Measurements from ENCODE around the gene ANGPT4. TPM values are rescaled to one million over a fixed set of nuclear protein-coding genes. Genes with fewer than 3 reads are reported as not detected.

The ANGPT4 gene
- total RNA-seq, 1 experiment from 2014 or later: not detected

DNA sequence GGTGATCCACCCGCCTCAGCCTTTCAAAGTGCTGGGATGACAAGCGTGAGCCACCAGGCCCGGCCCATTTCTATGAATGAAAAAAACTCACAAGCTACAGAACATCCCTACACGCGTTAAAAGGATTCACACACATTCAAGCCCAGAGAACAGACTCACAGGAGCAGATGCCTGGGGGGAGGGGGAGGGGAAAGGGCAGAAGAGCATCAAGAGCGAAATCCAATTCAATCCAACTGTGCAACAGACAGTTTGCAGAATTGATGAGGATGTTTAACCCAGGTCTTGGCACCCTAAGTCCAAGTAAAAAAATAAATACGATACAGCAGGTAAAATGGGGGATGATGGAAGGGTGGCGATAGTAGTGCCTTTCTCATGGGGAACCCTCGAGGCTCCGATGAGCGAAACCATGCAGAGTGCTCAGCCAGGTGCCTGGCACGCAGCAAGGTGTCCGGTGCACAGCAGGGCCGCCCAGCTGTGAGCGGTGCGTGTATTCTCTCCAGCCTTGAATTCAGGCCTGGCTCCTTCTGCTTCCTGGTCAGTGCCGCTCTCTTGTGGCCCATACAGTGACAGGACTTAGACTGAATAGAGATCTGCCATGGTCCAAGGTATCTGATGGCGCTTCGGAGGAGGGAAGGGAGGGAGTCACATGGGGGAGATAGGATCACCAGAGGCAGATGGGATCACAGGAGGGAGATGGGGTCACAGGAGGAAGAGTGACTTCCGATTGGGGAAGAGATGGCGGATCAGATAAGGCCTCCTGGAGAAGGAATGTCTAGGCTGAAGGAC, 35.4 kb upstream of the ANGPT4 start:
- no peaks in the 10 kb centered on the region; the same call in 1 of the 2 replicates for H3K27me3 ChIP-seq
- no peak overlapping the region for H3K4me3 ChIP-seq
- H3K9me3 ChIP-seq (replicated peaks): no peaks in the 10 kb centered on the region
- H3K36me3 ChIP-seq: no peaks in the 10 kb centered on the region
- no peak overlapping the region for H3K27ac ChIP-seq
- no peaks in the 10 kb centered on the region for H3K4me1 ChIP-seq
- DNase-seq: no peak

DNA sequence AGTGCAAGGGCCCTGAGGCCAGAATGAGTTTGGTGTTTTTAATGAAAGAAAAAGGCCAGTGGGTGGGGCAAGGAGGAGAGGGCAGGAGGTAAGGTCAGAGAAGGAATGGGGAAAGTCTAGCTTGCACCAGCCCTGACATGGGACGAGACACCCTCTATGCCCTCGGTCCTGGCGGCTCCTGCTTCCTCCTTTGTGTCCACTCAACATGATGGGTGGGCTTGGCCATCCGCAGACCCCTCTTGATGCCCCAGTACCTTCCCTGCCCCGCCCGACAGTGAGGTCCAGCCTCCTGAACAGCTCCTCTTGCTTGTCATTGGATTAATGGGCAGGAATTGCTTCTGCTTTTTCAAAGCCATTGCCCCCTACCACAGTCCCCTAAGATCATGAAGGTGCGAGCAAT, 33.6 kb upstream of the ANGPT4 start:
- Histone ChIP-seq H3K27me3 (no peaks in the 10 kb centered on the region; the same call in 1 of the 2 replicates), H3K27ac (no peak overlapping the region), H3K4me3 (no peak overlapping the region), H3K9me3 (replicated peaks) (no peaks in the 10 kb centered on the region), H3K4me1 (no peaks in the 10 kb centered on the region), H3K36me3 (no peaks in the 10 kb centered on the region)
- no peak for DNase-seq

DNA sequence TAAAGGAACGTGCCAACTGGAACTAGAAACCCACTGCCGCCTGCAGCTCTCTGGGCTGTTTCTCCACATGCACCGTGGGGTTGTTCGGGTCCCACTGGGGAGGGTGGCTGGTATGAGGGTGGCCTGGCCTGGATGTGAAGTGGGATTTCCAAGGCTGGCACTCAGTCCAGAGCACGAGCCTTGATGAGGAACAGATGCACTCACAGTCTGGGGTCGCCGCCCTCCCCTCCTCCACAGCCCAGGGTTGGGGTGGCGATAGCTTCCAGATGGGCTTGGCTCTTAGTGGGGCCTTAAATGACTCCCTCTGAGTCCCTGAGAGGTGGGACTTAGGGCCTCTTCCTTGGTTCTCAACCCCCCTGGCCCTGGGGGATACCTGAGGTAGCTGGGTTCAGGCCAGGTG, 30.7 kb upstream of the ANGPT4 start:
- Histone ChIP-seq H3K4me3 (no peak overlapping the region), H3K36me3 (no peaks in the 10 kb centered on the region), H3K9me3 (replicated peaks) (no peaks in the 10 kb centered on the region), H3K27ac (no peak overlapping the region), H3K4me1 (no peaks in the 10 kb centered on the region), H3K27me3 (no peaks in the 10 kb centered on the region; the same call in 1 of the 2 replicates)
- no peak for DNase-seq

DNA sequence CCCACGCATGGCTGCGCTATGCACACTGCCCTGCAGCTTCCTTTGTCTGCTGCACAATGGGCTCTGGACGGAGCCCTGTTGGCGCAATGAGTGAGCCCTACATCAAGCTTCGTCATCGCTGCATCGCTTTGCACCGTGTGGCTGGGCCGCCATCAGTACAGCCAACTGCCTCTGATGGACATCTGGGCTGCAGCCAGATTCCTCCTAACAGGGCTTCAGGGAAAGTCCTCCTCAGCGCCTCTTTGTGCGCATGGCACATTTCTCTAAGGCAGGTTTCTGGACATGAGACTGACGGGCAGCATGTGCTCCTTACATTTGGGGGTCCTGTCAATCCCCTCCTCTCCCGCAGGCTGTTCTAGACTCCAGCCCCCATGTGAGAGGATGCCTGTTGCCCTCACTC, 29.7 kb upstream of the ANGPT4 start:
- Histone ChIP-seq H3K27ac (no peak overlapping the region), H3K36me3 (no peaks in the 10 kb centered on the region), H3K4me1 (no peaks in the 10 kb centered on the region), H3K9me3 (replicated peaks) (no peaks in the 10 kb centered on the region), H3K27me3 (no peaks in the 10 kb centered on the region; the same call in 1 of the 2 replicates), H3K4me3 (no peak overlapping the region)
- no peak for DNase-seq

DNA sequence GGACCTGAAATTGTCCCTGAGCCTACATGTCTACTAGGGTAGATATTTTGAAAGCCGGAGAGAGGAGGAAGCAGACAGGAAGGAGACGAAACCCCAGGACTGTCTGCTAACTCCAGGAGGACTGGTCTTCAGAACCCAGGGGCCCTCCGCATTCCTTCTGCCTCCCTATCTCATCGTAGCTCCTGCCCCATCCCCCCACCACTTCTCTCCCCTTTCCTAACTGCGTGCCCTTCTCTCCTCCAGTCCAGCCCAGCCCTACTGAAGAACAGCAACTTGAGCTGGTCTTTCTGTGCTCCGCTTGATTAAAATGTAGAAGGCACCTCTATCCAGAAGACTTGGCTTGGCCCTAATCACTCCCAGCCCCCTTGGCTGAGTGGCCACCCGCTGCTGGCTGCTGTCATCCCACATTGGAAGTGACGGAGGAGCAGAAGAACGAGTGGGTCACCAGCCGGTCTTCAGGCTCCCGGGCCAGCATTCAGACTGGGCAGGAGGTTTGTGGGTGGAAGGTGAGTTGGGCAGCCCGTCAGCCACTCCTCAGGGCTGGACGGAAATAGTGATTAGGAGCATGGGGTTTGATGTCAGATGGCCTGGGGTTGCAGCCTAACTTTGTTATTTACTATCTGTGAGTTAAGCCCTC, 28.8 kb upstream of the ANGPT4 start:
- Histone ChIP-seq H3K27ac (no peak overlapping the region), H3K36me3 (no peaks in the 10 kb centered on the region), H3K4me3 (no peak overlapping the region), H3K9me3 (replicated peaks) (no peaks in the 10 kb centered on the region), H3K4me1 (no peaks in the 10 kb centered on the region), H3K27me3 (no peaks in the 10 kb centered on the region; the same call in 1 of the 2 replicates)
- no peak for DNase-seq

DNA sequence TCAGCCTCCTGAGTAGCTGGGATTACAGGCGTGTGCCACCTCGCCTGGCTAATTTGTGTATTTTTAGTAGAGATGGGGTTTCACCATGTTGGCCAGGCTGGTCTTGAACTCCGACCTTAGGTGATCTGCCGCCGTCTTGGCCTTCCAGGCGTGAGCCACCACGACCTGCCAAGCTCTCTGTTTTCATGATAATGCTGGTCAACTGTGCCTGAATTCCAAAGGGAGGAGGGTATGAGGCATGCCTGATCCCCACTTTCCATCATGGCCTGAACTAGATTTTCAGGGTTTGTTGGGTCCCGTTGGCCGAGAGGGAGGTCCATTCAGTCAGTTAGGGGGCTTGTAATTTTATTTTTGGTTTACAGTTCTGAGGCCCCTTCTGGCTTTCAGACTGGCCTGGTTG, 28.0 kb upstream of the ANGPT4 start:
- no peak overlapping the region for H3K4me3 ChIP-seq
- H3K27me3 ChIP-seq: no peaks in the 10 kb centered on the region
- no peaks in the 10 kb centered on the region for H3K36me3 ChIP-seq
- H3K27ac ChIP-seq: no peak overlapping the region
- DNase-seq: no peak
- no peaks in the 10 kb centered on the region for H3K4me1 ChIP-seq
- H3K9me3 ChIP-seq (replicated peaks): no peaks in the 10 kb centered on the region

DNA sequence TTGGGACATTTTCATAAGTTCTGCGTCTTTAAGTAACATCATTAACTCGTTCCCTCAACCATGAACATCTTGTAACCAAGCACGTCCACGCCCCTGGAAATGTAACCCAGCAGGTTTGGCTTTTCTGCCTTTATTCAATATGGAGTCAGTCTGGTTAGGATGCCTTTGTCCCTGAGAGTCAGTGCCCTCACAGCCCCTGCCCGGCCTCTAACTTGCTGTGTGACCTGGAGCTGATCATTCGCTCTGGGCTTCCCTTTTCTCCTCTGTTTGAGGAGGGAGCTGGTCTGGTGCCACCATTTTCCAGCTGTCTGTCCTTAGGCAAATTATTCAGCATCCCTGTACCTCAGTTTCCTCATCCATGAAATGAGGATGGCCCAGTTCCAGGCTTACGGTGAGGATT, 26.5 kb upstream of the ANGPT4 start:
- Histone ChIP-seq H3K27me3 (no peaks in the 10 kb centered on the region), H3K27ac (no peak overlapping the region), H3K36me3 (no peaks in the 10 kb centered on the region), H3K4me1 (no peaks in the 10 kb centered on the region), H3K4me3 (no peak overlapping the region), H3K9me3 (replicated peaks) (no peaks in the 10 kb centered on the region)
- DNase-seq: no peak

DNA sequence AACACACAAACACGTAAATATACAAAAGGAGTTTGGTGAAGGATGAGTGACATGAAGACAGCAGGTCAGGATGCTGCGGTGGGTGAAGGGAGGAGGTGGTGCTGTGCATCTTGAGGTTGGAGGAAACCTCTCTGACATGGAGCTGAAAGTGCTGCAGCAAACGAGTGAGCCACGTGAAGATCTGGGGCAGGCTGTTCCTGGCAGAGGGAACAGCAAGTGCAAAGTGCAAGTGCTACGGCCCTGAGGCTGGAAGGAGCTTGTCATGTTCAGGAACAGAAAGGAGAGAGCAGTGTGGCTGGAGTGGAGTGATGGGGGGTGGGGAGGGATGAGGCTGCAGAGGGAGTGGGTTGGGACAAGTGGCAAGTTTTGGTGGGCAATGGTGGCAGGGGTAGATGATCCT, 24.8 kb upstream of the ANGPT4 start:
- Histone ChIP-seq H3K4me3 (no peak overlapping the region), H3K27me3 (no peaks in the 10 kb centered on the region), H3K27ac (no peak overlapping the region), H3K36me3 (no peaks in the 10 kb centered on the region), H3K9me3 (replicated peaks) (no peaks in the 10 kb centered on the region), H3K4me1 (no peaks in the 10 kb centered on the region)
- no peak for DNase-seq

DNA sequence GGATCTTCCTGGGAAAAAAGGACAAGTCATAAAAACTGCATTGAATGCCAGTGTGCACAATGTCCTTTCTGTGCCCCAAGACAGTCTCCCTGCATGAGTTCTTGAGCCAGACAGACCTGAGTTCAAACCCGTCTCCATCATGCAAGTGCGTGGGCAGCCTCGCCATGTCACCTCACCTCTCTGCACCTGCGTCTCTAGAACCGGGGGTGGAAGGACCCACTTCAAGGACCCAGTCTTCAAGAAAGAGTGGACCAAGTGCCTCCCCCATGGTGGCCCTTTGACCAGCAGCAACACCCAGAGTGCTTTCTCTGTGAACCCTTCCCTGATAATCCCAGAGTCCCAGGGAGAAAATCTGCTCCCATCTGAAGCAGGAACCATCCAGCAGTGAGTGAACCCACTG, 23.5 kb upstream of the ANGPT4 start:
- Histone ChIP-seq H3K27ac (no peak overlapping the region), H3K27me3 (no peaks in the 10 kb centered on the region), H3K9me3 (replicated peaks) (no peaks in the 10 kb centered on the region), H3K36me3 (no peaks in the 10 kb centered on the region), H3K4me1 (no peaks in the 10 kb centered on the region), H3K4me3 (no peak overlapping the region)
- DNase-seq: no peak

DNA sequence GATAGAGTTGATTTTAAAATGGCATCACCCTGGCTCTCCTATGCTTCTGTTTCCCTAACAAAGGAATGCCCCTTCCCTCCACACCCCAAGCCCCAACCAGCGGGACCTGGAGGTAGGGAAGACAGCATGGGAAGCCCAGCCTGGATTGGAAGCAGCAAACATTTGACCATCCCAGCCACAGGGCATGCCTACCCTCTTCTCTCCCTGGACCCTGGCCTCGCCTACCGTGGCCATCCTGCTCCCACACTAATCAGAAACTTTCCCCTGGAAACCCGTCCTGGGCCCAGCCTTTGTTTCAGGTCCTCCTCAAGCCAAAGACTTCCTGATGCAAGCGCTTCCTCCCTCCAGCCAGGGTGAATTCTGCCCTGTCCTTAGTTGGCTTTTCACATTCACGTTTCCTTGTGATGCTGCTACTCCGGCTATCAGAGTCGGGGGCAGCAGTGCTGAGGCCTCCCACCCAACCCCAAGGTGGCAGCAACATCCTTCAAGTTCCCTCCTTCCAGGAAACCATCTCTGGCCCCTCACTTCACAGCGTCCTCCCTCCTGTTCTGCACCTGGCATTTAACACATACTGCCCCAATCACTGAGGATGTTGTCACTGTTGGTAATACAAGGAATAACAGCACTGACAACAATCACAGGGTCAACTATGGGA, 18.2 kb upstream of the ANGPT4 start:
- Histone ChIP-seq H3K36me3 (no peaks in the 10 kb centered on the region), H3K4me1 (no peaks in the 10 kb centered on the region), H3K27ac (no peak overlapping the region), H3K27me3 (no peaks in the 10 kb centered on the region), H3K9me3 (replicated peaks) (peaks cover 12% of the 10 kb centered on the region), H3K4me3 (no peak overlapping the region)
- no peak for DNase-seq

DNA sequence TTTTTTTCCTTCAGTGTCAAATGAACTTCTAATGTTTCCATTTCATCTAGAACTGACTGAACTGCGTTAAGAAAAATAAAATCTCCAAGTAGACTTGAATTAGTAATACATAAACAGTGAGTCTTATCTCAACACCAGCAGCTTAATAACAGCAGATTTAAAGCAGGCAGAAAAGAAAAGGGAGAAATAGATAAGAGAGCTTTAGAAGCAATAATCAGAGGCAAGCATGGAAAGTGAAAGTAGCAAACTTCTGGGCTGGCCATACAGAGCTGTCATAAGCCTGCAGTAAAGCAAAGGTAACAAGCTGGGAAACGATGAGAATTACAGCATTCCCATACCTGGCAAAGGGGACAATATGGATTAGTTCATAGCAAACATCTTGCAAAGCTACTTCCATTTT, 16.9 kb upstream of the ANGPT4 start:
- Histone ChIP-seq H3K36me3 (no peaks in the 10 kb centered on the region), H3K4me3 (no peak overlapping the region), H3K4me1 (no peaks in the 10 kb centered on the region), H3K27ac (no peak overlapping the region), H3K27me3 (no peaks in the 10 kb centered on the region), H3K9me3 (replicated peaks) (peaks cover 12% of the 10 kb centered on the region)
- no peak for DNase-seq

DNA sequence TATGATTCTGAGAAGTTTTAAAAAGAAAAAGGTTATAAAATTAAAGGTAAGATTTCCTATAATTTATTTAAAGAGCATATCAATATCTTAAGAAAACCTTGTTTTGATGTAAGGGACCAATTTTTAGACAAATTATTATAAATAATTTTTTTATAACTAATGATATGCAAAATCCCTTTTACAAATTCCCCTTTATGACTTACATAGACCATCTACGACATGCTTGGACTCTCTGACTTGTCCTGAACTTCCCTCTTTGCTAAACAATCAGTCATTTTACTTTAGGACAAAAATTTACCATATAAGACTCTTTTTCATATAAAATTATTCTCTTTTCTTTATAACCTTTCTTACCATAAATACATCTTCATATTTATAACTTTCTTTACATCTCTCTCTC, 15.3 kb upstream of the ANGPT4 start:
- Histone ChIP-seq H3K4me3 (no peak overlapping the region), H3K27me3 (no peaks in the 10 kb centered on the region), H3K27ac (no peak overlapping the region), H3K4me1 (no peaks in the 10 kb centered on the region), H3K36me3 (no peaks in the 10 kb centered on the region), H3K9me3 (replicated peaks) (peaks cover 12% of the 10 kb centered on the region)
- peak in 1 of 2 experiments; percentile 30 for DNase-seq

DNA sequence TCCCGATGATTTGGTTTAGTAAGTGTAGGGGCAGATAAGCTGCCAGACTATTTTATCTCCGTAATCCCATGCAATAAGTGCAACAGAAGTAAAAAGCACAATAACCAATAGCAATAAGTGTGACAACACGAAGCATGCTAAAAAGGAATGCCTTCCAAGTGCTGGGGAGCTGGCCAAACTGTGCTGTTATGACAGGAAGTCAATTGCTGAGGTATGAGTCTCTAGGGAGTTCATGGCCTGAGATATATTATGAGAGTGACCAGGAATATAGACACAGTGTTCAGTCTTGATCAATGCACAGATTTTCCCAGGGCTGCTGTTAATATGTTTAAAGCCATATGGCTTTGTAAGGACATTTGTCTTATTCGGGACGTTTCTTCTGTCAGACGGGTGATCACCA, 10.5 kb upstream of the ANGPT4 start:
- Histone ChIP-seq H3K4me3 (no peak overlapping the region), H3K27ac (no peak overlapping the region), H3K36me3 (no peaks in the 10 kb centered on the region), H3K4me1 (no peaks in the 10 kb centered on the region), H3K27me3 (no peaks in the 10 kb centered on the region), H3K9me3 (replicated peaks) (peaks cover 9% of the 10 kb centered on the region)
- DNase-seq: no peak

DNA sequence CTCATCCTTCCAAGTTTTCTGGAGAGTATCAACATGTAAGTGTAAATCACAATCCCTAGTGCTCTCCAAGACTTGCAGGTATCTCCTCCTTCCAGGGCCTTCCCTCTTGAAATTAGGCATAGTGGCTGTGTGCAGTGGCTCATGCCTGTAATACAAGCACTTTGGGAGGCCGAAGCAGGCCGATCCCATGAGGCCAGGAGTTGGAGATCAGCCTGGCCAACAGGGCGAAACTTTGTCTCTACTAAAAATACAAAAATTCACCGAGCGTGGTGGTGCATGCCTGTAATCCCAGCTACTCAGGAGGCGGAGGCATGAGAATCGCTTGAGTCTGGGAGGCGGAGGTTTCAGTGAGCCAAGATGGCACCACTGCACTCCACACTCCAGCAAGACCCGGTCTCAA, 9.4 kb upstream of the ANGPT4 start:
- no peak overlapping the region for H3K27ac ChIP-seq
- no peaks in the 10 kb centered on the region for H3K4me1 ChIP-seq
- H3K27me3 ChIP-seq: no peaks in the 10 kb centered on the region
- H3K36me3 ChIP-seq: no peaks in the 10 kb centered on the region
- no peak for DNase-seq
- H3K9me3 ChIP-seq (replicated peaks): no peaks in the 10 kb centered on the region; the same call in 1 of the 2 replicates
- no peak overlapping the region for H3K4me3 ChIP-seq

DNA sequence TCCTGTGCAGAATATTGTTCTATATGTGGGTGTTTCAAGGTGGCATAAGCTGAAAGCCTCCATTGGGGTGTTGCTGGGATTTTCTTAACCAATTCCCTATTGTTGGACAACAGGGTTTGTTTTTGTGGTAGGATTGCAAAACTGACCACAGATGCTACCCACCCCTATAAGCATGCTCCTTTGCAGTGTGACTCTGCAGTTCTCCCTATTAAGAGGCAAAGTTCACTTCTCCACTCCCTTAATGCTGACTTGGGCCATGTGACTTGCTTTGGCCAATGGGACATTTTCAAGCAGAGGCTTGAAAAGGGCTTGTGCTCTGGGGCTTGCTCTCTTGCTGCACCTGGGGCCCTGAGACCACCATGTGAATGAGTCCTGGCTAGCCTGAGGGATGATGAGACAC, 8.5 kb upstream of the ANGPT4 start:
- no peaks in the 10 kb centered on the region for H3K4me1 ChIP-seq
- no peak overlapping the region for H3K4me3 ChIP-seq
- DNase-seq: no peak
- no peak overlapping the region for H3K27ac ChIP-seq
- no peaks in the 10 kb centered on the region for H3K36me3 ChIP-seq
- no peaks in the 10 kb centered on the region for H3K9me3 ChIP-seq (replicated peaks)
- no peaks in the 10 kb centered on the region for H3K27me3 ChIP-seq
